Right lung (tissue), 10 donors: ENCODE measurements around the gene KLHL21. TPM values are rescaled to one million over a fixed set of nuclear protein-coding genes. Genes with fewer than 3 reads are reported as not detected.
"Not testable (repeated sequence)": the region's sequence is repeated elsewhere in the genome, so short reads cannot be mapped to it uniquely, and the experiment has no call there.

Source experiments
- DNase-seq, 2 donors: peaks; one replicate each; pipeline ENCODE4 v3.0.0-alpha.2; 2013
- long read RNA-seq, 8 donors: transcript quantifications; one replicate each; lab custom pipeline, GENCODE V29; 2026
- polyA plus RNA-seq, 5 donors: library from polyadenylated mRNA; unstranded; fragments of 120-200 nt; gene quantifications; one replicate each; pipeline versions ENCODE4 v1.2.1 to v1.2.3, GENCODE V29; 2013; ENCODE audit warnings: inconsistent platforms in 1 of 5, low replicate concordance in 1 of 5; ENCODE audit not compliant: insufficient read length in 5 of 5, insufficient read depth in 1 of 5

Gene KLHL21
- 10 to 100 TPM in 4 of 5 donors, 1 to 10 TPM in 1; 8.4 to 17.4 (median 13.2) TPM for polyA plus RNA-seq
- long read RNA-seq, donor 1, full-length matches to known transcripts = 7 of 22 reads
- long read RNA-seq, donor 1, partial matches to known transcripts = 9 of 22 reads
- long read RNA-seq, donor 1, other reads (novel, unspliced or antisense) = 6 of 22 reads
- long read RNA-seq, donor 2, full-length matches to known transcripts = 3 of 3 reads
- long read RNA-seq, donor 2, partial matches to known transcripts = 0 of 3 reads
- long read RNA-seq, donor 2, other reads (novel, unspliced or antisense) = 0 of 3 reads
- long read RNA-seq, donor 3, full-length matches to known transcripts = 2 of 2 reads
- long read RNA-seq, donor 3, partial matches to known transcripts = 0 of 2 reads
- long read RNA-seq, donor 3, other reads (novel, unspliced or antisense) = 0 of 2 reads
- long read RNA-seq, donor 4, full-length matches to known transcripts = 2 of 42 reads
- long read RNA-seq, donor 4, partial matches to known transcripts = 25 of 42 reads
- long read RNA-seq, donor 4, other reads (novel, unspliced or antisense) = 15 of 42 reads
- long read RNA-seq, donor 5, full-length matches to known transcripts = 3 of 3 reads
- long read RNA-seq, donor 5, partial matches to known transcripts = 0 of 3 reads
- long read RNA-seq, donor 5, other reads (novel, unspliced or antisense) = 0 of 3 reads
- long read RNA-seq, donor 6, full-length matches to known transcripts = 4 of 4 reads
- long read RNA-seq, donor 6, partial matches to known transcripts = 0 of 4 reads
- long read RNA-seq, donor 6, other reads (novel, unspliced or antisense) = 0 of 4 reads
- long read RNA-seq, donor 7, full-length matches to known transcripts = 4 of 4 reads
- long read RNA-seq, donor 7, partial matches to known transcripts = 0 of 4 reads
- long read RNA-seq, donor 7, other reads (novel, unspliced or antisense) = 0 of 4 reads
- long read RNA-seq, donor 8, full-length matches to known transcripts = 1 of 1 reads
- long read RNA-seq, donor 8, partial matches to known transcripts = 0 of 1 reads
- long read RNA-seq, donor 8, other reads (novel, unspliced or antisense) = 0 of 1 reads

DNA sequence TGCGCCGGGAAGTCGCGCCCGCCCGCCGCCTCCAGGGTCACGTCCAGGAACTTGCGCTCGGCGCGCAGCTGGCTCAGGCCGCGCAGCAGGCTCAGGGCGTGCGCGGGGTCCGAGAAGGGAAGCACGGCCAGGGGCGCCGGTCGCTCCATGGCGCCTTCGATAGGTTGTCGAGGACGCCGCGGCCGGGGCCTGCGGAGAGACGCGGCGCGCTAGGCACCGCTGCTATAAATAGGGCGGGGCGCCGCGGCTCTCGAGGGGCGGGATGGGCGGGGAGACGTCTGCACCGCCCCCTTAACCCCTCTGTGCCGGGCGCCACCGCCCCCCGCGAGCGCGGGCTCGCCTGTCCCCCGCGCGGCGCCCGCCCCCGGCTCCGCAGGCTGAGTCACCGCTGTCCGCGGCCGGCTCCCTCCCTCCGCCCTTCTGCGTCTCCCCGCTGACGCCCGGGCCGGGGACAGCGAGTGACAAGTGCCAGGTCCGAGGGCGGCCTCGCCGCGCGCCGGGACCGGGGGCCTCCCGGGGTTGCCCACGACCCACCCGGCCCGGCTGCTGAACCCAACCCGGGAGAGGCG lies at the start of gene KLHL21:
Gene KLHL21, minus strand, starts transcription at position 201 of the 569 bp plus-strand sequence. Its CDS starts 52 bp downstream, at position 149.
- DNase-seq = peak; percentile 87 to 90

GRCh38 chr1:6651909-6652308 lies 49.2 kb upstream of the KLHL21 start:
- no peak for DNase-seq

DNA sequence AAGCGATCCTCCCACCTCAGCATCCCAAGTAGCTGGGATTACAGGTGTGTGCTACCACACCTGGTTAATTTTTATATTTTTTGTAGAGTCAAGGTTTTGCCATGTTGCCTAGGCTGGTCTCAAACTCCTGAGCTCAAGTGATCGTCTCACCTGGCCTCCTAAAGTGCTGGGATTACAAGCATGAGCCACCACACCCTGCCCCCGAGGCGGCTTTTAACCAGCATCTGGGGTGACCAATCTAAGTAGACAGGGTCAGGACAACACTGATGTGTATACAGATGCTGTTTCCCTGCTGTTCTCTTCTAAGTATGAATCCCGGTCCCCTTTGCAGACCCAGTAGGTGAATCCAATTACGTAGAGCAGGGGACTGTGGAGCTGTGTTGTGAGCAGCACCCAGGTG lies 45.9 kb upstream of the KLHL21 start:
- no peak for DNase-seq

- peak in 1 of 2 donors; percentile 36 for DNase-seq
These were observed 44.0 kb upstream of the KLHL21 start for GRCh38 chr1:6646499-6647148.

DNA sequence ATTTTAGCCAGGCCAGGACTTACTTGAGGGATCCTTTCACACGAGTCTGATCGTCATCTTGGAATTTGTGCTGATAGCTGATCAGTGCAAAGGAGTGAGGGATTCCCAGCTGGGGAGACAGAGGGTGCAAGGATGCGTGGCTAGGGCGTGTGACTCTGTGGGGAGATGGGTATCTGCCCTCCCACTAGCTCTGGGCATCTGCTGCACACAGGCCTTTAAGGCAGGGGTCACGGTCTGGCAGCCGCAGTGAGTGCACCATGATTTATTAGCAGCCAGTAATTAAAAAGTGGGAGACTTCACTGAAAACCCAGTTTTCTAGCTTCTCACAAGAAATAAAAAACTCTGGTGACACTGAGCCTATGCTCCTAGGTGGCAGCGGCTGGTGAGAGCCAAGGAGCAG lies 42.3 kb upstream of the KLHL21 start:
- DNase-seq = no peak

GRCh38 chr1:6640867-6641266 lies 38.2 kb upstream of the KLHL21 start:
- DNase-seq = not testable (repeated sequence)

- DNase-seq = peak; percentile 50 to 59
These were observed 35.6 kb upstream of the KLHL21 start for GRCh38 chr1:6638226-6638625.

DNA sequence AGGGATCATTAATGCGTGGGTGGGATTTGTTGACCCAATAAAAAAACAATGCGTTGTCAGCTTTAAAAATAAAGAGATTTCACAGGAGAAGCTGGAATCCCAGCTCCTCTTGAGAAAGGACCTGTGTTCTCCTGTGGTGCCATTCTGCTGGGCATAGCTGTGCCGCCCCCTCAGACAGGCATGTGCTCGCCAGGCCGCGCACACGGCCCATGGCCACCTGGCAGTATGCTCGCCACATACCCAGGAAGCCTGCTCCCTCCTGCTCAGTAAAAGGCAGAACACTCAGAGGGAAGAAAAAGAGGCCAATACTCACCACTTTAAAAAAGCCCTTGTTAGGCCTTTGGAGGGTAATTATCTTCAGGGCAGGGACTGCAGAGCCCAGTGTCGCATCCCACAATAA lies 35.1 kb upstream of the KLHL21 start:
- no peak for DNase-seq

- not testable (repeated sequence) for DNase-seq
These were observed 34.1 kb upstream of the KLHL21 start for GRCh38 chr1:6636778-6637177.

GRCh38 chr1:6635910-6636760 lies 33.5 kb upstream of the KLHL21 start:
- DNase-seq = no peak

GRCh38 chr1:6635161-6635909 lies 32.7 kb upstream of the KLHL21 start:
- no peak for DNase-seq

GRCh38 chr1:6634371-6635052 lies 31.8 kb upstream of the KLHL21 start:
- DNase-seq = no peak

- DNase-seq = no peak
These were observed 30.2 kb upstream of the KLHL21 start for GRCh38 chr1:6632588-6633514.

GRCh38 chr1:6631058-6631457 lies 28.4 kb upstream of the KLHL21 start:
- DNase-seq = no peak

DNA sequence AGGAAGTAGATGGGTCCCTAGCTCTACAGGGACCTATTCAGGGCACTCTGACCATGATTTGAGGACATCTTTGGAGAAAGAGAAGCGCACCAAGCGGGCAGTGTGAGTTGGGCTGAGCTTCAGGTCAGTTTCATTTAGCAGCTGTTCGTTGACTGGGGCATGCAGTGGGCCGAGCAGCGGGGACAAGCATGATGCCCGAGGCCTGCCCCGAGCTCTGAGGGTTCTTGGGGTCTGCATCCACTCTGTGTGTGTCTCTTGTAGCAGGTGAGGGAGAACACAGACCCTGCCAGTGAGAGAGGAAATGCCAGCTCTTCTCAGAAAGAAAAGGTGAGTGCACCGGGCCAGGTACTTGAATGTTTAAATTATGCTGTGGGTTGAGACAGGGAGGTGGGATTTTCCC lies 27.4 kb upstream of the KLHL21 start:
- no peak for DNase-seq

GRCh38 chr1:6628971-6629479 lies 26.4 kb upstream of the KLHL21 start:
- DNase-seq = no peak

DNA sequence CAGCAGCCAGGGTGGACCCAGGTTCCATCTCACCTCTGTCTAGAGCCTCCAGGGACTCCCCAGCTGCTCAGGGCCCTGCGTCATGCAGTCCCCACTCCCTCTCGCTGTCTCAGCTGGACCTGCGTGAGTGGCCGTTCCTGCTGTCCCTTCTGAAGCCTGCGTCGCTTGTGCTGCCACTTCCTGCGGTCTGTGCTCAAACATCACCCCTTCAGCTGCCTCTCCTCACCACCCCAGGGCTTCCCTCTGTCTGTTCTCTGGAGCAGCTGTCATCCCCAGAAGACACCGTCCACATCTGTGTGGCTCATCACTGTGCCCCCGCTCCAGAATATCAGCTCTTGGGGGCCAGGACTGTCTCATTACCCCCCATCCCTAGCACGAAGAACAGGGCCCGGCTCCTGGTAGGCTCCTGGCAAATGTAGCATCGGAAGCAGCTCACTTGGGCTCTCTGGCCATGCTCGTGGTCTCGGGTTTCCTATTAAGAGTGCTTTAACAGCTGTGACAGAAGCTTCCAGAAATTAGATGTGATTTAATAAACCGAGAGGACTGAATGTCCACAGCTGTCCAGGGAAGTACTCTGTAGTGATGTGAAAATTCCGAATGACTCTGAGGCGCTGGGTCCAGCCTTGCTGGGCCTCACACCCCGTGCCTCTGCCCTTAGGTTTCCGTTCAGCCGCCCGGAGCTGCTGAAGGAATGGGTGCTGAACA lies 25.3 kb upstream of the KLHL21 start:
- DNase-seq = no peak
